ENCODE results near the gene ADORA2B. TPM values are rescaled to one million over a fixed set of nuclear protein-coding genes. Genes with fewer than 3 reads are reported as not detected.

ADORA2B gene
- polyA plus RNA-seq, 12 donors, result 1.9 to 8.4 (median 4.3) TPM; not detected in 2

DNA sequence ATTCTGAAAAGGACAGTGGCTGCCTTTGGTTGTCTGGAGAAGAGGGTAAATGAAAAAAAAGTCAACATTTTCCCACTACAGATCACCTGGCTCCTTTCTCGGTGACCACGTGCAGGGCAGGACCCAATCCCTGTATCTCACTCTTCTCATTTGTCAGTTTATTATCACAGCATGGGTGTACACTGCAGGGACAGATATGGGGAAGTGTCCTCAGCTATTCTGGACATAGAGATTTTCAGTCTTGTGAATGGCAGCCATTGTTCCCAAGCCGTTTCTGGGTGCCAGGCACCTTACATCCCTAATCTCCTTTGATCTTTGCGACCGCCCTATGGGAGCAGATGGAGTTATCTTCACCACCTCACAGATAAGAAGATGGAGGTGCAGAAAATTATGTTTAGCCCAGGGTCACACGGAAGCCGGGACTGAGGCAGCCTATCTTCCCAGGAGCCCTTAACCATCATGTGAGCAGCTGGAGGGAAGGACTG is 7.2 kb downstream of the ADORA2B start:
- DNase-seq, result no peak

DNA sequence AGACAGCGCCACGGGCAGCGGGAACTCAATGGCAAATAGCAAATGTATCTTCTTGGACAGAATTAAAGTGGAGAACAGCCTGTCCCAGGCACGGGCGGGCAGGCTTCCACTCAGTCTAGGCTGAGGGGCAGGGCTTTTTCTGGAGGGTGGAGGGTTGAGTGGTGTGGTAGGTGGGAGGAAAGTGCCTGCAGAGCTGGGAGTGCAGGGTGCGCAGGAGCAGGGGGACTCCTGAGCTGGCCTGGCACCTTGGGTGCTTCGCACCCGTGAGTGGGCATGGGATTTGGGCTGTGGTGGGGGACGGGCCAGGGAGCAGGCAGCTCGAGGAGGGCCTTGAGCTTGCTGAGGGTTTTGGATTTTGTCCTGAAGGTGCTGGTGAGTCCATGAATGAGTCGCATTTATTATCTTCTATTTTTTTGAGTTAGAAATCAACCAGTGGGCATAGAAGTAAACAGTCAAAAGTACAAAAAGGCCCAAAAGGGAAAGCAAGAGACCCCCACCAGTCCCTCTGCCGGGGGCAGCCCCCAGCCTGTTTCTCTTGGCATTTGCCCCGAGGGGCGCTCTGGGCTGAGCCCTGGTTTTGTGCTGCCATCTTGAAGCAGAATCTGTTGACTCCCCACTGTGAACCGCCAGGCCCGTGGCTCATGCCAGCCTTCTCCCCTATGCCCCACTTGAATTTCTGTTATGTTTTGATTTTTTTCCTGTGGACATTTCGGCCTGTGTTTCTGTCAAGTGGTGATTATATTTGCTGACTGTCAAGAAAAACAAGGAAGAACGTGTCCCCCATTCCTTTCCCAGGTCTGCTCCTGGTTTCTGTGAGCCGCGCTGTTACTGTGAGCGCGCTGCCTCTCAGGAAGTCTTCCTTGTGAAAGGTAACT is 8.2 kb downstream of the ADORA2B start:
- DNase-seq, result no peak

DNA sequence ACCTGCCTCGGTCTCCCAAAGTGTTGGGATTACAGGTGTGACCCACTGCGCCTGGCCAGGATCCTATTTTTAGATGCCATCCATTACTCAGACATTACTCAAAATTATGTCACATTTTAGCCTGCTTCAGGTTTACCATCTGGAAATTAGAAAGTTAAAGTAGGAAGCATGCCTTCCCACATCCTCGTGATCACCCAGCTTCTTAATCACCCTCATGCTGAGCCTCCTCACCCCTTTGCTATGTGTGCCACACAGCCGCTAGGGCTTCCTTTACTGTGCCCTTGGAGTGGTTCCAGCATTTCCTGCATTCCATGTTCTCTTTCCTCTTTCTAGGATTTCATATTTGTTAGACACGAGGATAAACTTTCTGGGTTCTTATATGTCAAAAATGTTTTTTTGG is 9.3 kb downstream of the ADORA2B start:
- DNase-seq, result no peak

GRCh38 chr17:15955793-15956541 is 11.0 kb downstream of the ADORA2B start:
- DNase-seq, result no peak

DNA sequence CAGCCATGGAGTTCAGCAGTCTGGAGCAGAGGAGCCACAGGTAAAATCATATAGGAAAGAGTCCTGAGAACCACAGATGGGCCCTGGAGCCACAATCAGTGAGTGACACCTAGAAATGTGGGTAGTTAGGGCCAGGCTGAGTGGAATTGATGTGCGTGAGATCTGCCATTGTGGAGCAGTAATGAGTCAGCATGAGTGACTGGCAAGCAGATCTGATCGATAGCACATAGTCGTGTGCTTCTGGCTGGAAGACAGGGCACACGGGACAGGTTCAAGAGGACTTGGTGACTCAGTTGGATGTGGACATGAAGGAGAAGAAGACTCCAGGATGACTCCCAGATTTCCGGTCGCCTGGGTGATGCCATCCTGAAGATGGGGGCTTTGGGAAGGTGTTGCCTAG is 12.3 kb downstream of the ADORA2B start:
- no peak for DNase-seq

- no peak for DNase-seq
Measured at GRCh38 chr17:15957608-15958307, 12.8 kb downstream of the ADORA2B start.

DNA sequence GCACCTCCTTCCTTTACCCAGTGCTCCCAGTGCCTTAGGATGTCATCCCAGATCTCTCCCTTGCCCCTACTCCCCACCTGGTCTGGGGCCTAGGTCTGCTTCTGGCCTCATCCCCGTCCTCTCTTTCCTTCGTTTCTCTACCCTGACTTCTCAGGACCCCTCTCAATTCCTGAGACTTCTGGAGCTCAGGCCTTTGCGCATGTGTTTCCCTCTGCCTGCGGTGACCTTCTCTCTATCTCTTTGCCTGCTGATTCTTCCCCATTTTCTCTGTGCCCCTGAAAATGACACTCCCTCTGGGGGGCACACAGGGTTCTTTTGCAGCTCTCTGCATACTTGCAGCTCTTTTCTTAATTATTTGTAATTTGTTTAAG is 13.5 kb downstream of the ADORA2B start:
- no peak for DNase-seq

DNA sequence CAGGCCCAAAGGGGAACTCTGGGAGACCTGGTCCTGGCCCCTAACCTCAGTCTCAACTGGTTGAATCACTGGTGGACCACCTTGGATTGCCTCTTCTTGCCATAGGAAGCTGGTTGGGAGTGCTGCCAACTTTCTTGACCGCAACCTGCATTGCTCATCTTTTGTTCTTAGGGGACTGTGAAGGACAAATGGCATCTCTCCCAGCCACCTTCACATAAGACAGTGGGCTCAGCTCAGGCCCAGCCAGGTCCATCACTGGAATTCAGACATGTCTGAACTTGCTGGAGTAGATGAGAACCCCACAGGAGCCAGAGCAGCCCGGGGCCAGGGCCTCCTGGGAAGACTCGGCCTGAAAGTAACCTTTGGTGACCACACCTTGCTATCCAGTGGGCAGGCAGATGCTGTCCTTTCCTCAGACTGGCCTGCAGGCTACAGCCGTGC is 18.8 kb downstream of the ADORA2B start:
- DNase-seq, result no peak

DNA sequence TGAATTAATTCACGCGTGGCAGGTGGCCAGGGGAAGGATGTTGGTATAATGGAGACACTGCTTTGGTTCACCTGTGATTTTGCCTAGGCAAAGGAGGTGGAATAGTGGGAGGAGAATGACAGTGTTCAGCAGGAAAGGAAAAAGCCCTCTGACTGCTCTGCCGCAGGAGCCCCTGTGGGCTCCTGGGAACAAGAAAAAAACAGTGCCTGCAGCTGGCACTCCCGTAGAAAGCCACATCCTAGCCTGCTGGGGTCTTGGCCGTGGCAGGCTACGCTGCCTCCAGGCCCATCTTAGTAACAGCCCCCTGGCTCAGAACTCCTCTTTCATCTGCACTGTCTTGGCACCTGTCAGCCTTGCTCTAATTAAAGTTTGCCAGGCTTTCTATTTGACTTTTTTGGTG is 20.6 kb downstream of the ADORA2B start:
- DNase-seq, result no peak

- DNase-seq, result no peak
Measured at GRCh38 chr17:15966183-15966878, 21.4 kb downstream of the ADORA2B start.

GRCh38 chr17:15966879-15967248 is 21.9 kb downstream of the ADORA2B start:
- DNase-seq, result no peak

GRCh38 chr17:15967706-15968399 is 22.9 kb downstream of the ADORA2B start:
- no peak for DNase-seq

GRCh38 chr17:15969463-15969862 is 24.5 kb downstream of the ADORA2B start:
- no peak for DNase-seq

DNA sequence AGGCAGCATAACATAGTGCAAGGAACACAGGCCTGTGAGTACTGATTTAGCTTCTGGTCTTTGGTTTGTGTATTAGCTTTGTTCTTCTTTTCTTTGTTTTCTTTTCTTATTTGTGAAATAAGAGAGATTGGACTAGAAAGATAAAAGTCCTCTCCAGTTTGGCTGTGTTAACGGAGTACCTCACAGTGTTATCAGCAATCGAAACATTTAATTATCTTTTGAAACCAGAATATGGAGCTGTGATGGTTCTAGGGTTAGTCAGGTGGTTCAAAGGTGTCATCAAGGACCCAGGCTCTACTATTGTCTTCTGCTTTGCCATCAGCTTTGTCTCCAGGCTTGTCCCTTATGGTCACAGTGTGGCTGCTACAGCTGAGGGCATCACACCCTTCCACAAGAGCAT is 25.6 kb downstream of the ADORA2B start:
- DNase-seq, result no peak

- no peak for DNase-seq
Measured at GRCh38 chr17:15971098-15971678, 26.3 kb downstream of the ADORA2B start.

GRCh38 chr17:15971882-15972281 is 27.0 kb downstream of the ADORA2B start:
- no peak for DNase-seq

- no peak for DNase-seq
Measured at GRCh38 chr17:15972497-15972951, 27.6 kb downstream of the ADORA2B start.

DNA sequence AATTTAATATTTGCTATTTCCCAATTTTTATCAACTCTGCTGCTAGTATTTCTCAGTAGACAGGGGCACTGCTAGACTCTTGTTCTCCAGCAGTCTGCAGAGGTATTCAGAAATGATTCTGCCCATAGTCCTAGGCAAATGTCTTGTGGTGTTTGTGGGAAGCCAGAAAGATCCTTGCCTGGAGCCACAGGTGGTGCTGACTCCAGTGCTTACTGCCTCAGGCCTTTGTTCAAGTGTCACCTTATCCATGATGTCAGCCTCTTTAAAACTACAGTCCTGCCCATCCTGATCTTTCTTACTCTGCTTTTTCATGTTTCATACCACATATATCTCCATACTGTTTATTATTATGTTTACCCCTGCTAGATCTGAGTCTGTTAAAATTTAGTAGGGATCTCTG is 28.1 kb downstream of the ADORA2B start:
- no peak for DNase-seq

DNA sequence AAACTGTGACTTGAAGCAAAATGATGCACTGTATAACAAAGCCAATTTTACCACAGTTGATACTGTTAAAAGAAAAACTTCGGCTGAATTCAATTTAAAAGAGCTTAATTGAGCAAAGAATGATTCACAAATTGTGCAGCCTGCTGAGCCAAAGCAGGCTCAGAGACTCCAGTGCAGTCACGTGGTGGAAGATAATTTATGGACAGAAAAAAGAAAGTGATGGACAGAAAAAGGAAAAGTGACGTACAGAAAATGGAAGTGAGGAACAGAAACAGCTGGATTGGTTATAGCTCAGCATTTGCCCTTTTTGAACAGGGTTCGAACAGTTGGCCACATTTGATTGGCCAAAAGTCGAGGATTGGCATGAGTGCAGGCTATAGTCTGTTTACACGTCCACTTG is 28.9 kb downstream of the ADORA2B start:
- no peak for DNase-seq

DNA sequence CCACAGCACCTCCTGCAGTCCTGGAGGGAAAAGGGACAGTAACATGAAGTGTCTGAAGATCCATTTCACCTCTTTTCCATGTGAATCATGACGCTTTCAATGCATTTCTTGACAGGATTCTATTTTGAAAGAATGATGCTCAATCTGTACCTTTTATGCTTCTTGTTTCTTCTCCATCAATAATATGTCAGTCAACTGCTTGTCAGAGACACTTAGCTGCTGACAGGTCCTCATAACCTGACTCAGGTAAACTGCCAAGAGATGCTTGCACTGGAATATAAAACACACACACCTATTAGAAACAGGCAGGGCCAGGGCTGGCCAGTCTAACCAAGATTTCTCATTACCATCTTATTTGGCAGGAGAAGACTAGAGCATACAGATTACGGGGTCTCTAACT is 33.0 kb downstream of the ADORA2B start:
- DNase-seq, result no peak

DNA sequence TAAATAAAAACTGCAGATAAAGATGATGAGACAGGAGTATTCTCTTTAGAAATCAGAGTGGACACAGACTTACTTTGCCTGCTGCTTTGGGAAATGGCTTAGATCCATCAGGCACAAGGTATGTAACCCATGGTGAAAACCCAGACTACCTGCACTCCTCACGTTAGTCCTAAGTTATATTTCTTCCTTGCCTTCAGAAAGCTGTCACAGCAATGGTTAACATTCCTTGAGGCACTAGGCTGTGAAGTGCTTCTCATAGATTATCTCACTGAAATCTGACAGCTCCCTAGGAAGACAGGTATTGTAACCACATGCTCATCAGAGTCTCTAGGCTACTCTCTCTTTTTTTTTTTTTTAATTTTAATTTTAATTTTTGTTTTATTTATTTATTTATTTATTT is 33.7 kb downstream of the ADORA2B start:
- no peak for DNase-seq

Measured in muscle of arm (tissue), 12 donors.